AG04450 (cell line): ENCODE measurements around the gene TRPM4. TPM values are rescaled to one million over a fixed set of nuclear protein-coding genes. Genes with fewer than 3 reads are reported as not detected.

Experiments
- CTCF ChIA-PET: fragments of 300-600, 350-600 bp; formaldehyde crosslinking; extraction: SDS; loops from one replicate; lab custom pipeline; 2022; ENCODE audit warnings: antibody characterized with exemption, inconsistent platforms; lab: Charles Lee
- POLR2A ChIA-PET: fragments of 350-600 bp; formaldehyde crosslinking; extraction: SDS; loops from one replicate; lab custom pipeline; 2021; ENCODE audit warnings: antibody characterized with exemption, inconsistent platforms; lab: Yijun Ruan, JAX
- DNase-seq: peaks from one replicate; pipeline ENCODE4 v3.0.0-alpha.2; 2011; ENCODE audit warnings: low read depth, low spot score
- H3K27ac ChIP-seq: one replicate; pipeline ENCODE4 v1.5.1; 2012; ENCODE audit warnings: low read depth, low read length, control low read depth
- H3K27me3 ChIP-seq: one replicate; pipeline ENCODE4 v1.6.0; 2012; ENCODE audit warnings: low read length; ENCODE audit not compliant: control insufficient read depth, insufficient read depth
- H3K4me3 ChIP-seq: 2 replicates; pipeline ENCODE4 v1.5.1; 2011; ENCODE audit warnings: mild to moderate bottlenecking, low read depth, low read length, control low read depth
- H3K9me3 ChIP-seq: 2 replicates; pipeline ENCODE4 v1.5.1; 2012; ENCODE audit warnings: low read length; ENCODE audit not compliant: control insufficient read depth, insufficient read depth
- CTCF ChIP-seq: IDR thresholded peaks from 2 replicates; pipeline ENCODE4 v1.5.1; 2011; ENCODE audit warnings: low read depth, low read length, control low read depth, inconsistent platforms
- polyA plus RNA-seq: library from polyadenylated mRNA; depleted of rRNA; stranded (reverse); fragments of >200 nt; gene quantifications from 2 replicates; pipeline ENCODE4 v1.2.3, GENCODE V29; 2011

The TRPM4 gene
- polyA plus RNA-seq, 1 experiment = 4.3 TPM

- no peak for DNase-seq
- H3K27me3 ChIP-seq = peaks cover 18% of the 10 kb centered on the region
- no peak for TF ChIP-seq CTCF
- H3K4me3 ChIP-seq = no peak overlapping the region
- no peak overlapping the region for H3K27ac ChIP-seq
- H3K9me3 ChIP-seq = no peaks in the 10 kb centered on the region
- POLR2A ChIA-PET = no interaction called here
- CTCF ChIA-PET = no interaction called here
These were observed 74.2 kb downstream of the TRPM4 start for GRCh38 chr19:49231804-49232203.

GRCh38 chr19:49233163-49233562, 75.6 kb downstream of the TRPM4 start:
- POLR2A ChIA-PET = no interaction called here
- H3K27me3 ChIP-seq = peaks cover 18% of the 10 kb centered on the region
- TF ChIP-seq CTCF = no peak
- DNase-seq = no peak
- H3K27ac ChIP-seq = no peak overlapping the region
- H3K4me3 ChIP-seq = no peak overlapping the region
- CTCF ChIA-PET = interaction anchor here (0.6 kb wide), 1 partner anchor 134 kb away, joined by 3 read pairs; no protein-coding TSS in a partner anchor
- H3K9me3 ChIP-seq = no peaks in the 10 kb centered on the region

- TF ChIP-seq CTCF = no peak
- no peak for DNase-seq
- Histone ChIP-seq H3K27ac (no peak overlapping the region), H3K9me3 (no peaks in the 10 kb centered on the region; the same call in 1 of the 2 replicates), H3K4me3 (no peak overlapping the region), H3K27me3 (peaks cover 11% of the 10 kb centered on the region)
- ChIA-PET CTCF (interaction anchor here (1.6 to 4.8 kb wide), 2 partner anchors 16 to 43 kb away, joined by 3 to 20 read pairs; no protein-coding TSS in a partner anchor), POLR2A (no interaction called here)
These were observed 84.2 kb downstream of the TRPM4 start for GRCh38 chr19:49241769-49242168.

GRCh38 chr19:49243129-49243528, 85.5 kb downstream of the TRPM4 start:
- DNase-seq = no peak
- CTCF ChIA-PET = interaction anchor here (0.9 to 4.8 kb wide), 2 partner anchors 17 to 60 kb away, joined by 3 to 20 read pairs; no protein-coding TSS in a partner anchor
- H3K27me3 ChIP-seq = peaks cover 11% of the 10 kb centered on the region
- H3K4me3 ChIP-seq = no peak overlapping the region
- H3K9me3 ChIP-seq = no peaks in the 10 kb centered on the region; the same call in 1 of the 2 replicates
- no peak for TF ChIP-seq CTCF
- POLR2A ChIA-PET = no interaction called here
- no peak overlapping the region for H3K27ac ChIP-seq

- ChIA-PET POLR2A (no interaction called here), CTCF (interaction anchor here (0.9 to 4.8 kb wide), 2 partner anchors 18 to 60 kb away, joined by 3 to 20 read pairs; no protein-coding TSS in a partner anchor)
- H3K4me3 ChIP-seq = no peak overlapping the region
- no peak for DNase-seq
- H3K27ac ChIP-seq = no peak overlapping the region
- peaks cover 11% of the 10 kb centered on the region for H3K27me3 ChIP-seq
- no peaks in the 10 kb centered on the region; the same call in 1 of the 2 replicates for H3K9me3 ChIP-seq
- TF ChIP-seq CTCF = no peak
These were observed 86.1 kb downstream of the TRPM4 start for GRCh38 chr19:49243726-49244125.
